Measurements from ENCODE around the gene CHIC2.

The CHIC2 gene

DNA sequence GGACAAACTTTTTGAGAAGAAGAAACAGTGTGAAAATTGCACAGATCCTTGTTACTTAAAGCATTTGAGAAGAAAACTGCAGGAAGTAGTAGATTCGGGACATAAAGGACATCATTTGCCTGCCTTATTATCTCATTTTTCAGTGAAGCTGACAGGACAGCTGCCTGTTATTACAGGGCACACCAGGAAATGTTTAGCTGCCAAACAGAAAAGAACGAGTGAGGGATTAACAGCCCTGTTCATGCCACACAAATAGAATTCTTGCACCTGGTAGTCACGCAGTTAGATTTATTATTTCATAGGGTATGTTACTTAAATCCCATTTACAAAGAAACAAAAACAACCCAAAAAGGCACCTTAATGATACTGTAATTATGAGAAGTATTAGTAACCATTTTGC is 100.6 kb downstream of the CHIC2 start:
- no peaks in the 10 kb centered on the region for H3K36me3 ChIP-seq (ENCODE audit: insufficient read depth)
- H3K9ac ChIP-seq, result no peak overlapping the region
- no peak overlapping the region for H2AFZ ChIP-seq (ENCODE audit: low read depth)
- H3K4me1 ChIP-seq (ENCODE audit: low read depth, poor library complexity, severe bottlenecking), result no peaks in the 10 kb centered on the region
- H3K4me2 ChIP-seq, result no peak overlapping the region
- TF ChIP-seq, protein P1, sequence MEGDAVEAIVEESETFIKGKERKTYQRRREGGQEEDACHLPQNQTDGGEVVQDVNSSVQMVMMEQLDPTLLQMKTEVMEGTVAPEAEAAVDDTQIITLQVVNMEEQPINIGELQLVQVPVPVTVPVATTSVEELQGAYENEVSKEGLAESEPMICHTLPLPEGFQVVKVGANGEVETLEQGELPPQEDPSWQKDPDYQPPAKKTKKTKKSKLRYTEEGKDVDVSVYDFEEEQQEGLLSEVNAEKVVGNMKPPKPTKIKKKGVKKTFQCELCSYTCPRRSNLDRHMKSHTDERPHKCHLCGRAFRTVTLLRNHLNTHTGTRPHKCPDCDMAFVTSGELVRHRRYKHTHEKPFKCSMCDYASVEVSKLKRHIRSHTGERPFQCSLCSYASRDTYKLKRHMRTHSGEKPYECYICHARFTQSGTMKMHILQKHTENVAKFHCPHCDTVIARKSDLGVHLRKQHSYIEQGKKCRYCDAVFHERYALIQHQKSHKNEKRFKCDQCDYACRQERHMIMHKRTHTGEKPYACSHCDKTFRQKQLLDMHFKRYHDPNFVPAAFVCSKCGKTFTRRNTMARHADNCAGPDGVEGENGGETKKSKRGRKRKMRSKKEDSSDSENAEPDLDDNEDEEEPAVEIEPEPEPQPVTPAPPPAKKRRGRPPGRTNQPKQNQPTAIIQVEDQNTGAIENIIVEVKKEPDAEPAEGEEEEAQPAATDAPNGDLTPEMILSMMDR (conservative IDR thresholded peaks at IDR 0.05; ENCODE audit: low read depth, low read length), result no peak
- no peak overlapping the region for H3K27ac ChIP-seq
- H3K79me2 ChIP-seq (ENCODE audit: insufficient read depth, low read depth), result no peaks in the 10 kb centered on the region
- H3K27me3 ChIP-seq (ENCODE audit: insufficient read depth, low read depth), result no peaks in the 10 kb centered on the region
- no peak overlapping the region for H3K4me3 ChIP-seq (IDR thresholded peaks at IDR 0.05; ENCODE audit: insufficient read depth, low read depth, low read length)
- H4K20me1 ChIP-seq (ENCODE audit: insufficient read depth), result no peaks in the 10 kb centered on the region

DNA sequence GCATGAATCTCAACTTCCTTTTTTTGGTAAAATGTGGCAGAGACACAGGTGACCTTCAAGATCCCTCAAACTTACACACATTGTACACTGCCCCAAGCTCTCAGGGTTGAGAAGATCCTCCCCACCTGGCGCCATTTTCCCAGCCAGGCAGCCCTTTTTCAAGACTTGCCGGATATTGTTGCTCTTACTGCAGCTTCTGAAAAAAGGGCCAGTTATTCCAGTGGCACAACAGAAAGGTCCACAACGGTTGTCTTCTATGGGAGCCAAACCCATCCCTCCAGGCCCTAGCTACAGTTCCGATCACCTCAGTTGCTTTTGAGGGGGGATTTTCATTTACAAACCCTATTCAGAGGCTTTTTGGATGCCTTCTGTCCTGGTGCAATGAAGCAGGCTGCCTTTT is 101.1 kb downstream of the CHIC2 start:
- H4K20me1 ChIP-seq (ENCODE audit: insufficient read depth), result no peaks in the 10 kb centered on the region
- no peaks in the 10 kb centered on the region for H3K36me3 ChIP-seq (ENCODE audit: insufficient read depth)
- H3K79me2 ChIP-seq (ENCODE audit: insufficient read depth, low read depth), result no peaks in the 10 kb centered on the region

DNA sequence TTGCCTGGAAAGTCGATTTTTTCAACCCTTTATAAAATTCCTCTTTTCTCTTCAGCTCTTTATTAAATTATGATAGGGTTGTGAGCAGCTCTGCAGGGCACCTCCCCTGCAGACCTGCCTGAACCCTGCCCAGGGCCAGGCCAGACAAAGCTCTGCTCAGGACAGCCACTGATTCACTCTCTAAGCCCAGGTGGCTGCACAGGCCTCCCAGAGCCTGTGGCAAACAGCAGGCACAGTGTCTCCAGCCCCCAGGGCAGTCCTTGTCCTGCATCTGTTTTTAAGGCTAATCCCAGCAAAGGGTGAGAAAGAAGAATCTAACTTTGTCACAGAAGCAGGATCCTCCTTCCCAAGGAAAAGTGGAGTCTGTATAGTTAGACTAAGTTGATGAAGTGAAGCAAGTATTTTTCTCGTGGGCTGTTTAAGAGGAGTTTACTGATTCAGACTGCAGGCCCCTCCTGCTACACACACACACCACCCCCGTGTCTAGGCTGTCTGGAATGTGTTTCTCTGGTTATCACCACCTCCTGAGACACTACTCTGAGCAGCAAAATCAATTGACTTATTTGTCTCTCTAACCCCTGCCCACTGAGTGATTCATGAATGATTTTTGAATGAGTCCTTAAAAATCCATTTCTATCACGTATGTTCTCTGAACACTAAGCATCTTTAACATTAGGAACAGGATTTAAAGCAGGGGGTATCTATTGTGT is 101.7 kb downstream of the CHIC2 start:
- Histone ChIP-seq H2AFZ (ENCODE audit: low read depth) (no peak overlapping the region), H3K79me2 (ENCODE audit: insufficient read depth, low read depth) (no peaks in the 10 kb centered on the region), H3K9ac (no peak overlapping the region), H3K27me3 (ENCODE audit: insufficient read depth, low read depth) (no peaks in the 10 kb centered on the region), H3K4me3 (IDR thresholded peaks at IDR 0.05; ENCODE audit: insufficient read depth, low read depth, low read length) (no peak overlapping the region), H3K27ac (no peak overlapping the region), H3K4me2 (no peak overlapping the region), H3K4me1 (ENCODE audit: low read depth, poor library complexity, severe bottlenecking) (no peaks in the 10 kb centered on the region), H4K20me1 (ENCODE audit: insufficient read depth) (no peaks in the 10 kb centered on the region), H3K36me3 (ENCODE audit: insufficient read depth) (no peaks in the 10 kb centered on the region)
- TF ChIP-seq, protein P1 (conservative IDR thresholded peaks at IDR 0.05; ENCODE audit: low read depth, low read length), result no peak

More for the DNA sequence above, 101.1 kb downstream of the CHIC2 start:
- TF ChIP-seq, protein P1 (conservative IDR thresholded peaks at IDR 0.05; ENCODE audit: low read depth, low read length), result no peak
- no peak overlapping the region for H2AFZ ChIP-seq (ENCODE audit: low read depth)
- no peaks in the 10 kb centered on the region for H3K4me1 ChIP-seq (ENCODE audit: low read depth, poor library complexity, severe bottlenecking)
- H3K4me3 ChIP-seq (IDR thresholded peaks at IDR 0.05; ENCODE audit: insufficient read depth, low read depth, low read length), result no peak overlapping the region
- H3K27ac ChIP-seq, result no peak overlapping the region
- H3K4me2 ChIP-seq, result no peak overlapping the region
- H3K27me3 ChIP-seq (ENCODE audit: insufficient read depth, low read depth), result no peaks in the 10 kb centered on the region
- H3K9ac ChIP-seq, result no peak overlapping the region

DNA sequence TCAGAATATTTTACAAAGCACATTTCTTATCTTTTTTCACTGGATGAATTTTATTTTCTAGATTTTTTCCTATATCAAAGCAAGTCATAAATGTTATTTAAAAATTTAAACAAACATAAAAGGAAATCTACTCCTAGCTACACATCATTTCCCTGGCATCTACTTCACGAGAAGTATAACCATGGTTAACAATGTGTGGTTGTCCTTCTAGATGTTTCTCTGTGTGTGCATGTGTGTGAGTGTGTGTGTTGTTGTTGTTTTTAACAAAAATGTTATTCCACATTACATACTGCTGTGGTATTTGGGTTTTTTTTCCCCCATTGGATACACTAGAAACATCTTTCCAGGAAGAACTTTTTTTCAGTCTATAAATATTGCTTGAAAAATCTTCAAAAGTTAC is 103.1 kb downstream of the CHIC2 start:
- no peak overlapping the region for H2AFZ ChIP-seq (ENCODE audit: low read depth)
- no peaks in the 10 kb centered on the region for H3K36me3 ChIP-seq (ENCODE audit: insufficient read depth)
- no peaks in the 10 kb centered on the region for H3K79me2 ChIP-seq (ENCODE audit: insufficient read depth, low read depth)
- no peaks in the 10 kb centered on the region for H4K20me1 ChIP-seq (ENCODE audit: insufficient read depth)
- no peak overlapping the region for H3K9ac ChIP-seq
- H3K4me1 ChIP-seq (ENCODE audit: low read depth, poor library complexity, severe bottlenecking), result no peaks in the 10 kb centered on the region
- H3K27ac ChIP-seq, result no peak overlapping the region
- H3K27me3 ChIP-seq (ENCODE audit: insufficient read depth, low read depth), result no peaks in the 10 kb centered on the region
- TF ChIP-seq, protein P1 (conservative IDR thresholded peaks at IDR 0.05; ENCODE audit: low read depth, low read length), result no peak
- no peak overlapping the region for H3K4me3 ChIP-seq (IDR thresholded peaks at IDR 0.05; ENCODE audit: insufficient read depth, low read depth, low read length)
- no peak overlapping the region for H3K4me2 ChIP-seq
